HG03378 (cell line): ENCODE results near the gene NFKBIE.
A peak's percentile ranks its signal among the peaks of the same experiment; 100 is the strongest.

Experiments
- ATAC-seq: cut with Tn5 transposase; IDR thresholded peaks from one replicate; pipeline ENCODE4 v1.9.1; 2021; ENCODE audit warnings: mild to moderate bottlenecking, moderate library complexity; ENCODE audit not compliant: unreplicated experiment

Gene NFKBIE

GRCh38 chr6:44275271-44275748 is 10.0 kb upstream of the NFKBIE start:
- no peak for ATAC-seq

- ATAC-seq, result no peak
Observed at GRCh38 chr6:44273617-44274016, 8.3 kb upstream of the NFKBIE start.

- ATAC-seq, result no peak
Observed at GRCh38 chr6:44272999-44273566, 7.7 kb upstream of the NFKBIE start.

GRCh38 chr6:44272529-44272928 is 7.2 kb upstream of the NFKBIE start:
- no peak for ATAC-seq

GRCh38 chr6:44271914-44272313 is 6.6 kb upstream of the NFKBIE start:
- no peak for ATAC-seq

GRCh38 chr6:44271406-44271723 is 6.0 kb upstream of the NFKBIE start:
- ATAC-seq, result no peak

GRCh38 chr6:44270526-44271405 is 5.4 kb upstream of the NFKBIE start:
- no peak for ATAC-seq

- no peak for ATAC-seq
Observed at GRCh38 chr6:44269921-44270525, 4.7 kb upstream of the NFKBIE start, which contains the start of gene TMEM151B. Gene TMEM151B, plus strand, starts transcription at chr6:44270450. Its CDS starts 293 bp downstream, at chr6:44270743.

GRCh38 chr6:44269178-44269920 is 4.0 kb upstream of the NFKBIE start:
- ATAC-seq, result no peak

- no peak for ATAC-seq
Observed at GRCh38 chr6:44268095-44268628, 2.8 kb upstream of the NFKBIE start.

GRCh38 chr6:44267252-44267651 is 1.9 kb upstream of the NFKBIE start:
- ATAC-seq, result no peak

GRCh38 chr6:44266347-44266746 is 996 bp upstream of the NFKBIE start:
- ATAC-seq, result peak; percentile 28

- ATAC-seq, result no peak
Observed at GRCh38 chr6:44265722-44266233, 427 bp upstream of the NFKBIE start.

- ATAC-seq, result no peak
Observed at GRCh38 chr6:44264154-44265006, 971 bp downstream of the NFKBIE start.

GRCh38 chr6:44263354-44264100 is 1.8 kb downstream of the NFKBIE start:
- ATAC-seq, result no peak

GRCh38 chr6:44262467-44263353 is 2.6 kb downstream of the NFKBIE start:
- no peak for ATAC-seq

GRCh38 chr6:44261581-44261980 is 3.8 kb downstream of the NFKBIE start:
- no peak for ATAC-seq
